Hematopoietic multipotent progenitor cell treated with erythropoietin and hydrocortisone succinate and interleukin-3 and kit ligand, for 6 days (in vitro differentiated cells): ENCODE results near the gene ZSWIM1.

ENCODE experiments used
- DNase-seq: peaks from one replicate; pipeline ENCODE4 v3.0.0-alpha.2; 2015

ZSWIM1 gene

DNA sequence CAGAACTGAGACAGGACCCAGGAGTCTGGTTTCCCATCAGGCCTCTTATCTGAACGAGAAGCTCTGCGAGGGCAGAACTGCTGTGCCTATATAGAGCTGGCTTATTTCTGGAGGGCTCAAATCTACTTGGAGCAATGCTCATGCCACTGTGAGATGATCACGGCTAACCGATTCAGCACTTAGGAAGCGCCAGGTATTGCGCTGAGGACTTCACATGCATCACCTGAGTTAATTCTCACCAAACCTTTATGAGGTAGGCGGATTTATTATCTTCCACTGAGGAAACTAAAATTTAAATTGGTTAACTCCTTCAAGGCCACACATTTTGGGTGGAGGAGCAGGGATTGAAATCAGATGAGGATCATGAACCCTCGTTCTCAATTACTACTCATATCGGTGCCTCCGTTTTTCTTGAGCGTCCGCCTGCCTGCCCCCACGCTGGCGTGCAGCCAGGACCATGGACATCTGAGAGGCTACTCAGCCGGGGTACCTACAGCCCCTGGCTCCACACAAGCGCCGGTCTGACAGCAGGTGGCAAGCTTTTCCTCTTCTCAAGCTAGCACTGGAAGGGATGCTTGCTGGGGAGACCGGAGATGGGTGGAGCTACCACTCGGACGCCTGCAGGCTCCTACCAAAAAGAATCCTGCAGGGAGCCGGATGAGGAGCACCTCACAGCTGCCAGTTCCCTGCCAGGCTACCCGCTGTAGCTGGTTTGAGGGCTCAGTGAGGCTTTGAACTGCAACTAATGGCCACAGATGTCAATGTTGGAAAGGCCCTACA lies 52.4 kb downstream of the ZSWIM1 start:
- DNase-seq = peak; percentile 84

GRCh38 chr20:45934046-45934585 lies 53.1 kb downstream of the ZSWIM1 start:
- peak; percentile 63 for DNase-seq
